SK-N-MC (cell line): ENCODE data around the gene PLA2G4F.

Source experiments
- EZH2 ChIP-seq: fragments of 200-600 bp; sonication (generic); IDR thresholded peaks from one replicate; pipeline ENCODE4 v1.6.1; 2017; ENCODE audit warnings: antibody characterized with exemption
- POLR2AphosphoS5 ChIP-seq: IDR thresholded peaks from 2 replicates; pipeline ENCODE4 v1.6.1; 2012; ENCODE audit warnings: mild to moderate bottlenecking, low read depth, low read length, borderline replicate concordance

DNA sequence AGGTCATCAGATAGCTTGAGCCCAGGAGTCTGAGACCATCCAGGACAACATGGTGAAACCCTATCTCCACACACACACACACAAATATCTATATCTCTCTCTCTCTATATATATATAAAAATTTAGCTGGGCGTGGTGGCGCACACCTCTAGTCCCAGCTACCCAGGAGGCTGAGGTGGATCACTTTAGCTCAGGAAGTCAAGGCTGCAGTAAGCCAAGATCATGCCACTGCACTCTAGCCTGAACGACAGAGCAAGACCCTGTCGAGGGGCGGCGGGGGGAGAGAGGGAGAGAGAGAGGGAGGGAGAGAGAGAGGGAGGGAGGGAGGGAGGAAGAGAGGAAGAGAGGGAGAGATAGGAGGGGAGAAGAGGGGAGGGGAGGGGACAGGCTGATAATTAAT, 28.0 kb downstream of the PLA2G4F start:
- TF ChIP-seq POLR2AphosphoS5: no peak
- TF ChIP-seq EZH2: no peak
